COLO668 (cell line): ENCODE results near the gene CROCC2.
"Not testable (repeated sequence)": the region's sequence is repeated elsewhere in the genome, so short reads cannot be mapped to it uniquely, and the experiment has no call there.

Source experiments
- DNase-seq: peaks from one replicate; lab custom pipeline; 2025; ENCODE audit not compliant: unreplicated experiment; lab: John Stamatoyannopoulos, UW

The CROCC2 gene

GRCh38 chr2:240964704-240965295 lies 58.7 kb downstream of the CROCC2 start:
- DNase-seq: no peak

GRCh38 chr2:240965296-240965904 lies 59.3 kb downstream of the CROCC2 start:
- DNase-seq: no peak

- DNase-seq: no peak
Measured at GRCh38 chr2:240965905-240966456, 59.8 kb downstream of the CROCC2 start.

GRCh38 chr2:240966457-240966905 lies 60.3 kb downstream of the CROCC2 start:
- DNase-seq: no peak

GRCh38 chr2:240966906-240967680 lies 61.0 kb downstream of the CROCC2 start:
- peak; percentile 72 for DNase-seq

- DNase-seq: no peak
Measured at GRCh38 chr2:240967681-240968621, 61.8 kb downstream of the CROCC2 start.

- peak; percentile 12 for DNase-seq
Measured at GRCh38 chr2:240968731-240969624, 62.8 kb downstream of the CROCC2 start.

- no peak for DNase-seq
Measured at GRCh38 chr2:240970104-240970503, 64.0 kb downstream of the CROCC2 start.

GRCh38 chr2:240970816-240971215 lies 64.7 kb downstream of the CROCC2 start:
- DNase-seq: no peak

GRCh38 chr2:240972201-240972600 lies 66.1 kb downstream of the CROCC2 start:
- no peak for DNase-seq

- no peak for DNase-seq
Measured at GRCh38 chr2:240972636-240973521, 66.7 kb downstream of the CROCC2 start.

GRCh38 chr2:240974771-240975572 lies 68.8 kb downstream of the CROCC2 start:
- DNase-seq: no peak

- not testable (repeated sequence) for DNase-seq
Measured at GRCh38 chr2:240975903-240976302, 69.8 kb downstream of the CROCC2 start.

- DNase-seq: no peak
Measured at GRCh38 chr2:240981280-240981679, 75.1 kb downstream of the CROCC2 start.

- DNase-seq: no peak
Measured at GRCh38 chr2:240981871-240982800, 76.0 kb downstream of the CROCC2 start.

GRCh38 chr2:240982821-240983281 lies 76.7 kb downstream of the CROCC2 start:
- no peak for DNase-seq
